GM18498 (cell line): ENCODE data around the gene ARPP21.
"Not testable (repeated sequence)": the region's sequence is repeated elsewhere in the genome, so short reads cannot be mapped to it uniquely, and the experiment has no call there.

Experiments used
- ATAC-seq: cut with Tn5 transposase; IDR thresholded peaks from one replicate; pipeline ENCODE4 v1.9.1; 2021; ENCODE audit warnings: mild to moderate bottlenecking, moderate library complexity; ENCODE audit not compliant: unreplicated experiment

The ARPP21 gene

GRCh38 chr3:35777065-35777464, 137.7 kb downstream of the ARPP21 start:
- ATAC-seq, result no peak

DNA sequence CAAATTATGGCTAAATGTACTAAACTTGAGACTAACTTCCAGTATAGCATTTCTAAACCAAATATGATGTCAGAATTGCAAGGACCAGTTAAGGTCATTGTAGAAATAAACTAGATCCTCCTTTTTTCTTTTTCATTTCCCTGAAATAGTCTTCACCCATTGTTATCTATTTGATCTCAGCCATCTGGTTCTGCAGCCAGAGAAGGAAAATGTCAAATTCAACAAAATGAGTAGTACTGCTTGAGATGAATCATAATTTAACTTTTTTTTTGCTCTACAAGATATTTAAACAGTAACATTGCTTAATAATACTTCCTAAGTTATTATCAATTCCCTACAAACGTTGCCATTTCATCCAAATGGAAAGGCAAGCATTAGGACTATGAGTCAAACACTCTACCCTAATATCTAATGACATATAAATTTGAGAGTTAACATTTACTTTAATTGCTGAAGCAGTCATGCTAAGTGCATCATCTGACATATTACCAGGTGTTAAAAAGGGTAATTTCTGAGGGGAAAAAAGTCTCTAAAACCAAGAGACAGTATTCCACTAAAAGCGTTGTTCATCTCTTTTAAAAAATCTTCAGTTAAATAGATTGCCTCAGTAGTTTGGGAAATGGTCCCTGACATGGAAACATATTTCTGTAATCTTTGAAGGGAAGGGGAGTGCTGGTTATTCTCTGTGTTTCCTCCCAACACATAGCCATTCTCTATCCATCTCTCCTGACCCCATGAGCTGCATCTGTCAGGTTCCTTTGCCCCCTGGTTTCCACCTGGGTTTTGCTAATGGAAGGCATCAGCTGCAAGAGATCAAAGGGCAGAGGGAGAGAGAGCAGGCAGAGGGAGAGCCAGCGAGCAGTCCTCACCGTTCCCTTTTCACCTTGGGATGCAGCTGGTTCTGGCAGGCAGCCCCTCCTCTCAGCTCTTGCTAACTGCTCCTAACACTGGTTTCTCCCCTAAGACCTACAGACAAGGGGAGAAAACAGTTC, 138.5 kb downstream of the ARPP21 start:
- no peak for ATAC-seq

DNA sequence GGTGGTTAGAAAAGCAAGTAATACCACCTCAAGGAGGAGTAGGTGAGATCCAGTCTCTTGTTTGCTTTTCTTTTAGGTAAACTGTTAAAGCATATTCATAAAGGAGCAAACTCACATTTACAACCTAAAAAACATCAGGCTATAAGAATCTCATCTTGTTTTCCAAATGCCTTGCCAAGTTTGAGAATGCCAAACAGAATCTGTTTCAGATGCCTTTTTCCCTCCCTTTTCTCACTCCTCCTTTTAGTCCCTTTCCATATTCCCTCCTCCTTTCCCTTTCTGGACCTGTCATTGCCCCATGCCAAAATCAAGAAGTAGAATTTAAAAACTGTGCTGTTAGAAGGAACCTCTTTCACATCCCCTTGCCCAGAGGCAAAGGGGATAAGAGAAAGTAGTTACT, 140.3 kb downstream of the ARPP21 start:
- ATAC-seq, result no peak

- no peak for ATAC-seq
These were observed 141.5 kb downstream of the ARPP21 start for GRCh38 chr3:35780800-35781199.

DNA sequence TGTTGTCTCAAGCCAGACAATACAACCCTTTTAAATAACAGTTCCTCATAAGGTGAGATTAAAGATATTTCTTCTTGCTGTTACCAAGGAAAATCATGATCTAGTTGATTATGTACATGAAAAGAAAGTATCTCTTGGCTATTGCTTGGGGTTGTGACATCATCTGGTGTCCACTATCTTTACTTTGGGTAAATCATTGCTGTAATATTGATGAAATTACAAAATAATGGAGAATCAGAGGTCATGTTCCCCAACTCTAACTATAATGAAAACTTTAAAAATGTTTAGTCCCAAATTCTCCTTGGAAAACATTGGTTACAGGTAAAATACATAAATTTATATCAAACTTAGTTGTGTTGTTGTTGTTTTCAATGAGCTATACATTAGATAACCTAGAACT, 142.2 kb downstream of the ARPP21 start:
- no peak for ATAC-seq

DNA sequence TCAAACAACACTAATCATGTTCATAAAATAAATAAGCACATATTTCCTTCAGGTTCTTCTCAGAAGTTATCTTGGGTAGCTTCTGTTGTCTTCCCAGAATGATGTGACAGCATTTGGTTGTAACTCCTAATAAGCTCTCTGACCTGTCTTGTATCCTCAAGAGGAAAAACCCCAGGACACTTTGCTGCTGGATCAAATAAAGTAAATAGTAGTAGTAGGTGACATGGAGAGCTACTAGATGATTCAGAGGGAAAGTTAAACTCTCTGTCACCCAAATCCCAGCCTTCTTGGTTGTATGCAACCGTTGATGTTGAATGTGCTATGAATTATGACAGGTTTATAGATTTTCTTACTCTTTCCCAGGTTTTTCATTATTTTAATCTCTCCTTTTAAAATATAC, 143.0 kb downstream of the ARPP21 start:
- no peak for ATAC-seq

DNA sequence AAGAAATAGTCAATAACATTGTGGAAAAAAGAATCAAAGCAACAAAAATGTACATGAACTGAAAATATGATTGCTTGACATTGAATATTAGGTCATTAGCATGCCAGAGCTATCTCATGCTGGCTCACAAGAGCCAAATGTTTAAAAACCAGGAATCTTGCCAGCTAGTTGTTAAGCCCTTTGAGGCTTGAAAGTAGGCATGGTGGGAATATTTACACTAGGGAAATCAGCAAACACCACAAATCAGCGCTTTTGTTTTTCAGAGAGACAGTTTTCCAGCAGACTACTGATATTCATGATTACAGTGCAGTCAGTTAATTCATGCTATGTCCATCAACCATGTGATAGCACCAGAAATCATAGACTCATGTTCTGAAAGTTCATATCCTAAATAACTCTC, 144.8 kb downstream of the ARPP21 start:
- no peak for ATAC-seq

DNA sequence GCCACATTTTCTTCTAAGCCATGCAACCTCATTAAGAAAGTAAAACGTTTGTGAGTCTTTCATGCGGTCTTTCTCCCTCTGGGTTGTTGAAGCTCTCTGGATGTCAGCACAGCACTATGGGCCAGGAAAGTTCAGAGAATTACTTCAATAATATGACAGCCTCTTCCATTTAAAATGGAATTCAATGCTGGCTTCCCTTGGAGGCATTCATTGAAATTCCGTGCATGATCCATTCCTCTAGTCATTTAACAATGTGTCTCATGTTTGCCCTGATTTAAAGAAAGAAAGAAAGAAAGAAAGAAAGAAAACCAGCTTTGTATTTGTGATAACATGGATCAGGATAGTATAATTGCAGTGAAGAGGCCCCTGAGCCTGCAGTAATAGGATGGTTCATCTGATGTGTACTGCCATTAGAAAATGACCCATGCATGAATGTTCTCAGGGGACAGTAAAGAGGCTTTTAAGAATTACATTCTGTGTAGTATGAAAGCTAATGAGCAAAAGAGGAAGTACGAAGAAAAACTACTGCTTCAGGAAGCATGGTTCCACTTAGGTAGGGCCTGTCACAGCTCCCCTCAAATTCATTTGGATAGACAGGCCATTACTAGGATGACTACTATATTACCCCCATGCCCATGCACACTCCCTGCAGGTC, 146.0 kb downstream of the ARPP21 start:
- ATAC-seq, result no peak

DNA sequence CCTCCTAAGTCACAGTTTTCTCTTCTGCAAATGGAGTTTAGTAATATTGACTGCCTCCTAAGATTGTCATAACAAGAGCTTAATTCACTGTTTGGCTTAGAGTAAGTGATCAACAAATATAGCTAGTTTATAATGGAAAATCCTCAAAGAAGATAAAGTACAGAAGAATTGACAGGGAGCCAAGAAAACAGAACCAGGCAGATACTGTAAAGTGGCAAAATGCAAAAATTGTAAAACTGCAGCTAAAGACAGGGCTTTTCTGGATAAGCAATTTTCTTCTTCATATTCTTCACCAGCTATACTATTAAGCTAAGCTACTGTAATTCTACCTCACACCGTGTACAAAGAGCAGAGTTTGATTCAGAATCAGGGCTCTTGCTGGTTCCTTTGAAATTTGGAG, 148.6 kb downstream of the ARPP21 start:
- no peak for ATAC-seq

DNA sequence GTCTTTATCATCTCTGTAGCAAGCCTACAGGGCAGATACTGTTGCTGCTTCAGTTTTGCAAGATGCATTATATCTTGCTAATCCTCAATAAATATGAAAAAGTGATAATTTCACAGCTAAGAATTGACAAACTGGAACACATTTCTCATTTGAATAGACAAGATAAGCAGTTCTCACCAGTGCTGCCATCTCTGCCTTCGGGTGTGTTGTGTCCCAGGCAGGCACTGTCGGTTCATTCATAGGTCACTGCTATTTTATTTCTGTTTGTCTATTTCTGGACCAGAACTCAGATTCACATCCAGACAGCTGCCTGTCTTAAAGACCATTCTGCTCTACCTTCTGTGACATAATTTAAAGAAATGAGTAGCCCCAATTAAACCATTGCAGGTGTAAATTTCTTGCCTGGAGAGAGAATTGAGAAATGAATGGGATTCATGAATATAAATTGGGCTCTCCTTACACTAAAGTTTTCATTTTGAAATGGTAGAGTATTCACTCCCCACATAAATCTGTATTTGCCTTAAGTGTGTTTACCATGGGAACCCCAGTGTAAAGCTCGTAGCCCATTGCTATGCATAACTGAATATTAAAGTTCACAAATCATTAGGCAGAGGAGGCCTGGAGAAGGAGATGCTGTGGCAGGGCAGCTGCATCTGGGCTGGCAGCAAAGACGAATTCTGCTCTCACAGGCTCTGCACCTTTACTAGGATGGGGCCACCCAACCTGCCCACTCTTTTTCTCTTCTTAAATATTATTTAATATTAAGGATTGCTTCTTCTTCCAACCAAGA, 149.9 kb downstream of the ARPP21 start:
- no peak for ATAC-seq

GRCh38 chr3:35790764-35791163, 151.4 kb downstream of the ARPP21 start:
- no peak for ATAC-seq

DNA sequence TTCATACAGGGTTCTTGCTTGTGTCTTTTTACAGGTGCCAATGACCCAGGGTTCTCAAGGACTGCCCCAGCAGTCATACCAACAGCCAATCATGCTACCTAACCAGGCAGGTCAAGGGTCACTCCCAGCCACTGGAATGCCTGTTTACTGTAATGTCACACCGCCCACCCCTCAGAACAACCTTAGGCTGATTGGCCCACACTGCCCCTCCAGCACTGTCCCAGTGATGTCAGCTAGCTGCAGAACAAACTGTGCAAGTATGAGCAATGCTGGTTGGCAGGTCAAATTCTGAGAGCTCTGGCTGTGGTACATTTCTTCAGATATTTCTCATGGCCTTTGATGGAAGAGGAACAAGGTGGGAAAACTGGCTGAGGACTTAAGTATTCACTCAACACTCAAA, 154.3 kb downstream of the ARPP21 start:
- no peak for ATAC-seq

DNA sequence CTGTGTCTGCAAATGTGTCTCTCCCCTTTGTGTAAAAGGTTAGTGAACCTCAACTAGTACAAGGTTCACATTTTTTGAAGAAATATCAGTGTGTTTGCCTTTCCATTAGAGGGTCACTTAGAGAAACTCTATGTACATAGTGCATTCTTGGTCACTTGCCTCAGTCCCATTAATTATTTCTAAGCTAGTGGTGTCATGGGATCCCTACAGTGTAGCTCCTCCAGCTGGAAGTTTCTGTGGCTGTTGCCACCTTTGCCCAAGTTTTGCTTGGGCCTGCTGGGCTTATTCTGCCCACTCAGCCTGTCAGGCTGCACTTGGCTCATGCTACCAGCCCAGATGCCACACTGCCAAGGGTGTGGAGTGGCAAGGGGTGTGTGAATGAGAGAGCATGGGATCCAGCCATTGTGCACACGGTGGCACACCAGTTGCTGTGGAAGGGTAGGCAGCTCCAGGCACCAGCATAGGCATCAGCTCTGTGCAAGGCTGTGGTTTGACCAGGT, 161.7 kb downstream of the ARPP21 start:
- no peak for ATAC-seq

- no peak for ATAC-seq
These were observed 175.2 kb downstream of the ARPP21 start for GRCh38 chr3:35814531-35814930.

GRCh38 chr3:35815796-35816195, 176.5 kb downstream of the ARPP21 start:
- ATAC-seq, result not testable (repeated sequence)

DNA sequence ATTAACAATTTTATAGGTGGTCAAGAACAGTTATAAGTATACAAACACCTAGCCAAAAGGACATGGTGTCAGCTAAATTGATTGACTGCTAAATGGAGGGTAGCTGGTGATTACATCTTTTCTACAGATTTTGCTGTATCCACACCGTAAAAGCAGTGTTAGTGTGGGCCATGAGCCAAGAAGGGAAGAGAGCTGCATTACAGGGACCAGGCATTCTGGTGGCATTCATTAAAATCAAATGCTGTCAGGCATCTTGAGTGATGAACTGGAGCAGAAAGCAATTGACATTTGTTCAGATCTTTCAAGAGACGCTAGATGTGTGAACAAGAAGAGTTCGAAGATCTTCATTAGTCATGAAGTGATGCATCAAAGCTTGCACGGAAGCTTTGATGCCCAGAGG, 177.9 kb downstream of the ARPP21 start:
- ATAC-seq, result no peak

GRCh38 chr3:35832140-35832571, 192.8 kb downstream of the ARPP21 start:
- ATAC-seq, result no peak
